Middle frontal gyrus (tissue), 1 donor: ENCODE measurements around the gene C11orf71.

Experiments
- DNase-seq: peaks from one replicate; pipeline ENCODE4 v3.0.0-alpha.2; 2015; ENCODE audit warnings: low spot score; ENCODE audit errors: extremely low spot score

Gene C11orf71

GRCh38 chr11:114400216-114400914 is at the start of gene C11orf71, which contains the start of gene RBM7:
C11orf71 (minus strand) TSS chr11:114400511; CDS start chr11:114400331, 180 bp downstream.
RBM7 (plus strand) TSS chr11:114400666; CDS start chr11:114400672, 6 bp downstream.
- peak; percentile 94 for DNase-seq

- no peak for DNase-seq
Observed at GRCh38 chr11:114449845-114450244, 49.5 kb upstream of the C11orf71 start.

- no peak for DNase-seq
Observed at GRCh38 chr11:114448749-114449482, 48.6 kb upstream of the C11orf71 start.

- DNase-seq, result no peak
Observed at GRCh38 chr11:114447892-114448291, 47.6 kb upstream of the C11orf71 start.

- DNase-seq, result no peak
Observed at GRCh38 chr11:114447444-114447843, 47.1 kb upstream of the C11orf71 start.

- no peak for DNase-seq
Observed at GRCh38 chr11:114442536-114442935, 42.2 kb upstream of the C11orf71 start.

- DNase-seq, result no peak
Observed at GRCh38 chr11:114441921-114442320, 41.6 kb upstream of the C11orf71 start.

GRCh38 chr11:114440971-114441763 is 40.9 kb upstream of the C11orf71 start:
- DNase-seq, result no peak

- DNase-seq, result no peak
Observed at GRCh38 chr11:114440121-114440860, 40.0 kb upstream of the C11orf71 start.

- DNase-seq, result peak; percentile 92
Observed at GRCh38 chr11:114439229-114440120, 39.2 kb upstream of the C11orf71 start, which contains the start of gene REXO2. REXO2 (plus strand) TSS chr11:114439467; CDS start chr11:114439529, 62 bp downstream.

- DNase-seq, result no peak
Observed at GRCh38 chr11:114438303-114438702, 38.0 kb upstream of the C11orf71 start.

GRCh38 chr11:114433376-114433775 is 33.1 kb upstream of the C11orf71 start:
- no peak for DNase-seq

- no peak for DNase-seq
Observed at GRCh38 chr11:114432893-114433292, 32.6 kb upstream of the C11orf71 start.

- DNase-seq, result no peak
Observed at GRCh38 chr11:114430290-114430689, 30.0 kb upstream of the C11orf71 start.

GRCh38 chr11:114426280-114426679 is 26.0 kb upstream of the C11orf71 start:
- no peak for DNase-seq

- DNase-seq, result no peak
Observed at GRCh38 chr11:114416441-114416961, 16.2 kb upstream of the C11orf71 start.

GRCh38 chr11:114413958-114414357 is 13.6 kb upstream of the C11orf71 start:
- no peak for DNase-seq

- no peak for DNase-seq
Observed at GRCh38 chr11:114412946-114413345, 12.6 kb upstream of the C11orf71 start.

GRCh38 chr11:114401311-114401710 is 1.0 kb upstream of the C11orf71 start:
- DNase-seq, result no peak

- no peak for DNase-seq
Observed at GRCh38 chr11:114400915-114401223, 558 bp upstream of the C11orf71 start.
